Activated naive CD8-positive, alpha-beta T cell treated with anti-CD3 and anti-CD28 coated beads, Interleukin-2, amount 50 U/mL, for 16 hours (primary cell): Measurements from ENCODE around the gene THSD4.

ENCODE experiments used
- DNase-seq: peaks from one replicate; pipeline ENCODE4 v3.0.0-alpha.2; 2020; ENCODE audit warnings: low read depth, low spot score

The THSD4 gene

GRCh38 chr15:71779073-71779797 is 664.0 kb downstream of the THSD4 start:
- DNase-seq = no peak

- DNase-seq = no peak
Observed at GRCh38 chr15:71780115-71780976, 665.1 kb downstream of the THSD4 start.

- DNase-seq = no peak
Observed at GRCh38 chr15:71781179-71781964, 666.1 kb downstream of the THSD4 start.

- DNase-seq = no peak
Observed at GRCh38 chr15:71781965-71782265, 666.6 kb downstream of the THSD4 start.

GRCh38 chr15:71782422-71783165 is 667.3 kb downstream of the THSD4 start:
- DNase-seq = no peak

- DNase-seq = no peak
Observed at GRCh38 chr15:71784719-71785118, 669.4 kb downstream of the THSD4 start.

GRCh38 chr15:71785996-71786395 is 670.7 kb downstream of the THSD4 start:
- DNase-seq = no peak

GRCh38 chr15:71786673-71787072 is 671.4 kb downstream of the THSD4 start:
- no peak for DNase-seq

- DNase-seq = no peak
Observed at GRCh38 chr15:71788646-71789579, 673.6 kb downstream of the THSD4 start.

- DNase-seq = no peak
Observed at GRCh38 chr15:71789616-71790015, 674.3 kb downstream of the THSD4 start.

- no peak for DNase-seq
Observed at GRCh38 chr15:71790081-71790480, 674.8 kb downstream of the THSD4 start.

GRCh38 chr15:71791975-71792374 is 676.7 kb downstream of the THSD4 start:
- no peak for DNase-seq

- DNase-seq = no peak
Observed at GRCh38 chr15:71792521-71792920, 677.2 kb downstream of the THSD4 start.

GRCh38 chr15:71798641-71799040 is 683.4 kb downstream of the THSD4 start:
- no peak for DNase-seq

GRCh38 chr15:71800190-71800589 is 684.9 kb downstream of the THSD4 start:
- DNase-seq = no peak

GRCh38 chr15:71800835-71801745 is 685.8 kb downstream of the THSD4 start:
- no peak for DNase-seq

- DNase-seq = no peak
Observed at GRCh38 chr15:71801935-71802655, 686.8 kb downstream of the THSD4 start.

- DNase-seq = no peak
Observed at GRCh38 chr15:71802770-71803169, 687.5 kb downstream of the THSD4 start.

- DNase-seq = no peak
Observed at GRCh38 chr15:71804226-71804625, 689.0 kb downstream of the THSD4 start.
